Articular chondrocyte of knee joint (primary cell): ENCODE data around the gene UTP25. TPM values are rescaled to one million over a fixed set of nuclear protein-coding genes. Genes with fewer than 3 reads are reported as not detected.

Experiments
- total RNA-seq: library from RNA; depleted of rRNA; stranded (reverse); fragments of >200 nt; gene quantifications from 2 replicates; pipeline ENCODE4 v1.2.3, GENCODE V29; 2012

The UTP25 gene, protein sequence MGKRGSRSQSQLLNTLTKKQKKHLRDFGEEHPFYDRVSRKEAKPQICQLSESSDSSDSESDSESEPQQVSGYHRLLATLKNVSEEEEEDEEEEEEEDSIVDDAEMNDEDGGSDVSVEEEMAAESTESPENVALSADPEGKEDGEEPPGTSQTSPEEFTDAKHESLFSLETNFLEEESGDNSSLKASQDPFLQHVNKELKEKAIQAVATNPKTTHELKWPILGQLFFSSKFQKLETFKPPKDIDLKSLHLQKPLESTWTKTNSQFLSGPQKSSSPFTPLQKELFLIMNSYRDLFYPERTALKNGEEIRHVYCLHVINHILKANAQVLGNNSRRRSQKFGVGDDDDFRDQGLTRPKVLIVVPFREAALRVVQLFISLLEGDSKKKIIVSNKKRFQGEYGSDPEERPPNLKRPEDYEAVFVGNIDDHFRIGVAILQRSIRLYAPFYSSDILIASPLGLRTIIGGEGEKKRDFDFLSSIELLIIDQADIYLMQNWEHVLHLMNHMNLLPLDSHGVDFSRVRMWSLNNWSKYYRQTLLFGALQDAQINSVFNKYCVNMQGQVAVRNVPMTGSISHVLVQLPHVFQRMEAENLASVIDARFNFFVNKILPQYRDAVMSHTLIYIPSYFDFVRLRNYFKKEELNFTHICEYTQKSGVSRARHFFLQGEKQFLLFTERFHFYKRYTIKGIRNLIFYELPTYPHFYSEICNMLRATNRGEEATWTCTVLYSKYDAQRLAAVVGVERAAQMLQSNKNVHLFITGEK
- total RNA-seq = 15.8 and 16.5 TPM in 2 replicates

DNA sequence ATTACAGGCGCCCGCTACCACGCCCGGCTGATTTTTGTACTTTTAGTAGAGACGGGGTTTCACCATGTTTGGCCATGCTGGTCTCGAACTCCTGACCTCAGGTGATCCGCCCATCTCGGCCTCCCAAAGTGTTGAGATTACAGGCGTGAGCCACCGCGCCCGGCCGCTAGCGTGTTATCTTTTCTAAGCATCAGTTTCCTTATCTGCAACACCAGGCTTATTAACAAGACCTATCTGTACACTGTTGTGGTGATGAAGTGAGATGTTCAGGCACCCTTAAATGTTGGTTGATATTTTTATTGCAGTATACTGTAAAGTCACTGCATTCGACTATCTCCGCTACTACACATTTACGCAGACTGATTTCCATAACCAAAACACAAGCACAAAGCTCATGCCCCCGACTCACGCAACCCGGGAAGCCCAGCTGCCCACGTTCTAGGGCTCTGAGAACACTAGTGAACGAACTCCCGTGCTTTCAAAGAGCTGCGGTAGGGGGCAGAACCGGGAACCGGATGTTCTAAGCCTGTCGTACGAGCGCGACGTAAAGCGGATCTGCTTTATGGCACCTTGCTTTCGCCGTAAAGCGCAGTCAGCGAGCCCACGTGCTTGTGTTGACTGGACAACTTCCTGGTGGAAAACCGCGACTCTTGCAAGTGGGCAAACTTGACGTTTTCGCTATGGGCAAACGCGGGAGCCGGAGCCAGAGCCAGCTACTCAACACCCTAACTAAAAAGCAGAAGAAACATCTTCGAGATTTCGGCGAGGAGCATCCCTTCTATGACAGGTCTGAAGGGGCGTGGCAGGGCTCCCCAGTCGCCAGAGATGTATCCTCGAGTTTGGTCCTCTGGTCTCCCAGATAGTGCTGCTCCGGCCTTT lies at the start of gene UTP25:
Gene UTP25, plus strand, starts transcription at position 589 of the 879 bp plus-strand sequence. Its CDS starts 92 bp downstream, at position 681.

GRCh38 chr1:209784265-209785169 lies 43.3 kb upstream of the UTP25 start, which contains the start of gene C1orf74:
C1orf74 (minus strand) TSS chr1:209784559; CDS start chr1:209783634, 925 bp downstream.

GRCh38 chr1:209805875-209806760 lies 21.7 kb upstream of the UTP25 start, which contains the start of gene IRF6:
IRF6 (minus strand) TSS chr1:209806142; CDS start chr1:209801413, 4,729 bp downstream.

Other genes starting within 250 kb of the UTP25 start
- 0.22 TPM in 1 of 2 replicates, not detected in the other for gene CAMK1G, start 244.3 kb upstream of the UTP25 start, total RNA-seq
- 10.9 and 12.2 TPM in 2 replicates for gene LAMB3, start 175.5 kb upstream of the UTP25 start, total RNA-seq
- 8.8 and 10.1 TPM in 2 replicates for gene G0S2, start 152.6 kb upstream of the UTP25 start, total RNA-seq
- gene HSD11B1, start 123.1 kb upstream of the UTP25 start, total RNA-seq = 3.3 and 4.2 TPM in 2 replicates
- not detected in 2 replicates for gene TRAF3IP3, start 71.9 kb upstream of the UTP25 start, total RNA-seq
- gene C1orf74, start 43.4 kb upstream of the UTP25 start, total RNA-seq = 2.6 and 3.4 TPM in 2 replicates
- gene IRF6, start 21.8 kb upstream of the UTP25 start, total RNA-seq = 0.13 and 0.43 TPM in 2 replicates
- 0.32 TPM in 1 of 2 replicates, not detected in the other for gene SYT14, start 110.2 kb downstream of the UTP25 start, total RNA-seq